GM12892 (cell line): Measurements from ENCODE around the gene CST3.

Experiments used
- POLR2A ChIP-seq: IDR thresholded peaks from 2 replicates; pipeline ENCODE4 v1.6.1; 2011; ENCODE audit warnings: low read depth, low read length, control low read depth
- POLR2AphosphoS5 ChIP-seq: IDR thresholded peaks from 2 replicates; pipeline ENCODE4 v1.6.1; 2011; ENCODE audit warnings: low read depth, low read length, control low read depth
- TAF1 ChIP-seq: IDR thresholded peaks from 2 replicates; pipeline ENCODE4 v1.6.1; 2011; ENCODE audit warnings: low read depth, mild to moderate bottlenecking, control low read depth, low read length, borderline replicate concordance

DNA sequence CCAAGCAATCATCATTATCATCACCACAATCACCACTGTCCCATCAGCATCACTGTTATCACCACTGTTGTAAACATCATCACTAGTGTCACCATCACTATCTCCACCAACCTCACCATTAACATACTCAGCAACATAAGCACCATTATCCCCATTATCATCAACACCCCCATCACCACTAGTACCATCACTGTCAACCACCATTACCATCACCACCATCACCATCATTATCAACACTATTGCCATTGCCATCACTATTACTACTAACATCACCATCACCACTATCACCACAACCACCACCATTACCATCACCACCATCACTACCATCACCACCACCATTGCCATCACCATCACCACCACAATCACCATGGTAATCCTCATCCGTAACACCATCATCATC lies 31.6 kb upstream of the CST3 start:
- TF ChIP-seq POLR2A: no peak
- TF ChIP-seq POLR2AphosphoS5: no peak
- TF ChIP-seq TAF1: no peak
